WTC11 (cell line): ENCODE results near the gene LCNL1.

Experiments
- CTCF ChIP-seq: fragments of 200-600 bp; IDR thresholded peaks from 2 replicates; pipeline ENCODE4 v1.8.0; 2022; ENCODE audit warnings: antibody characterized with exemption
- MAX ChIP-seq: sonication (generic); formaldehyde crosslinking; IDR thresholded peaks from 2 replicates; pipeline ENCODE4 v1.8.0; 2022; ENCODE audit warnings: mild to moderate bottlenecking, missing genetic modification reagents
- MLX ChIP-seq: sonication (generic); formaldehyde crosslinking; IDR thresholded peaks from 2 replicates; pipeline ENCODE4 v1.8.1; 2023; ENCODE audit warnings: mild to moderate bottlenecking, missing genetic modification reagents, moderate library complexity
- USF2 ChIP-seq: sonication (generic); formaldehyde crosslinking; IDR thresholded peaks from 2 replicates; pipeline ENCODE4 v1.8.1; 2023; ENCODE audit warnings: mild to moderate bottlenecking, missing genetic modification reagents, moderate library complexity

- no peak for TF ChIP-seq USF2 (CRISPR knock-in tag)
- TF ChIP-seq MLX (CRISPR knock-in tag), result no peak
- TF ChIP-seq MAX (CRISPR knock-in tag), result 0 out of 2 replicates have a peak, but pooled peaks have one; percentile 12
- TF ChIP-seq CTCF, result 0 out of 2 replicates have a peak, but pooled peaks have one; percentile 9
Measured at GRCh38 chr9:137028263-137029057, 45.7 kb downstream of the LCNL1 start.
